H1 (cell line): ENCODE data around the gene CLDN16. TPM values are rescaled to one million over a fixed set of nuclear protein-coding genes. Genes with fewer than 3 reads are reported as not detected.
A peak's percentile ranks its signal among the peaks of the same experiment; 100 is the strongest.

Experiments used
- CTCF ChIA-PET: fragments of 300-600 bp; sonication (Branson Sonifier 250); formaldehyde crosslinking; loops from one replicate; lab custom pipeline; 2021; ENCODE audit not compliant: partially characterized antibody; lab: Charles Lee
- POLR2A ChIA-PET: fragments of 300-600 bp; sonication (Branson Sonifier 250); formaldehyde crosslinking; loops from one replicate; lab custom pipeline; 2021; ENCODE audit warnings: inconsistent platforms; ENCODE audit not compliant: partially characterized antibody; lab: Charles Lee
- DNase-seq, 2 experiments: peaks; one replicate each; pipeline versions ENCODE4 v3.0.0 to v3.0.0-alpha.2; 2010 to 2022; ENCODE audit warnings: low spot score in 2 of 2, low read depth in 1 of 2, mixed read lengths in 1 of 2
- FAIRE-seq: peaks from 2 replicates; lab custom pipeline; 2011; peaks lifted over from hg19 to GRCh38; lab: Jason Lieb, UNC
- H2AFZ ChIP-seq: 2 replicates; pipeline ENCODE4 v1.8.1; 2012; ENCODE audit warnings: low read length, inconsistent platforms
- H2AK5ac ChIP-seq: 2 replicates; pipeline ENCODE4 v1.6.1; 2013; ENCODE audit warnings: low read depth, low read length
- H2BK120ac ChIP-seq: replicated peaks from 2 replicates; pipeline ENCODE3; 2013; ENCODE audit warnings: low read depth, low read length, inconsistent platforms
- H2BK12ac ChIP-seq: 2 replicates; pipeline ENCODE4 v1.6.1; 2013; ENCODE audit warnings: low read depth, low read length
- H2BK15ac ChIP-seq: 2 replicates; pipeline ENCODE4 v1.6.1; 2013; ENCODE audit warnings: low read length
- H2BK20ac ChIP-seq: 2 replicates; pipeline ENCODE4 v1.6.1; 2013; ENCODE audit warnings: low read length
- H2BK5ac ChIP-seq: 2 replicates; pipeline ENCODE4 v1.6.1; 2013; ENCODE audit warnings: low read depth, low read length
- H3K14ac ChIP-seq: 2 replicates; pipeline ENCODE4 v1.6.1; 2013; ENCODE audit warnings: inconsistent platforms; ENCODE audit not compliant: insufficient read length
- H3K18ac ChIP-seq: 2 replicates; pipeline ENCODE4 v1.6.1; 2013; ENCODE audit warnings: low read length; ENCODE audit errors: extremely low read depth
- H3K23ac ChIP-seq: 2 replicates; pipeline ENCODE4 v1.6.1; 2013; ENCODE audit warnings: inconsistent platforms; ENCODE audit not compliant: insufficient read length
- H3K23me2 ChIP-seq: 2 replicates; pipeline ENCODE4 v1.6.1; 2013; ENCODE audit warnings: low read depth, low read length
- H3K27ac ChIP-seq: 2 replicates; pipeline ENCODE4 v1.6.1; 2011; ENCODE audit warnings: low read depth, low read length, inconsistent platforms
- H3K27me3 ChIP-seq, 4 experiments: replicated peaks in 1 of 4; 1 replicate in 1 of 4; 2 replicates in 3 of 4; pipeline versions ENCODE4 v1.6.1 to v1.8.1; 2011 to 2013; ENCODE audit warnings: low read length in 3 of 4, mild to moderate bottlenecking in 3 of 4, inconsistent platforms in 2 of 4, mixed read lengths in 2 of 4, moderate library complexity in 1 of 4; ENCODE audit not compliant: control insufficient read depth in 3 of 4, insufficient read depth in 3 of 4; ENCODE audit errors: extremely low read depth in 1 of 4
- H3K36me3 ChIP-seq, 4 experiments: 2 replicates each; pipeline versions ENCODE4 v1.6.1 to v1.8.1; 2011 to 2013; ENCODE audit warnings: mild to moderate bottlenecking in 4 of 4, low read length in 3 of 4, moderate library complexity in 2 of 4, control low read depth in 1 of 4, inconsistent platforms in 1 of 4; ENCODE audit not compliant: insufficient read depth in 4 of 4, control insufficient read depth in 2 of 4
- H3K4ac ChIP-seq: replicated peaks from 2 replicates; pipeline ENCODE3; 2013; ENCODE audit warnings: low read length, low read depth, mixed read lengths, inconsistent platforms; ENCODE audit not compliant: insufficient read length
- H3K4me1 ChIP-seq, 4 experiments: replicated peaks in 1 of 4; 1 replicate in 1 of 4; 2 replicates in 3 of 4; pipeline versions ENCODE4 v1.6.1 to v1.8.1; 2011 to 2013; ENCODE audit warnings: low read length in 3 of 4, inconsistent platforms in 2 of 4, mixed read lengths in 1 of 4; ENCODE audit not compliant: insufficient read depth in 4 of 4, control insufficient read depth in 3 of 4
- H3K4me2 ChIP-seq, 2 experiments: 2 replicates each; pipeline versions ENCODE4 v1.6.1 to v1.8.1; 2011 to 2013; ENCODE audit warnings: low read depth in 2 of 2, low read length in 2 of 2, control low read depth in 1 of 2, inconsistent platforms in 1 of 2, mild to moderate bottlenecking in 1 of 2; ENCODE audit not compliant: insufficient read depth in 1 of 2
- H3K4me3 ChIP-seq, 4 experiments: fragments of 200-600, 300-600 bp in 1 of 4; sonication (generic), shearing (Covaris generic), sonication (Bioruptor Twin) in 1 of 4; 2 replicates each; pipeline versions ENCODE4 v1.5.1 to v1.8.1; 2011 to 2016; ENCODE audit warnings: low read length in 4 of 4, low read depth in 3 of 4, control low read depth in 2 of 4, inconsistent platforms in 2 of 4, mild to moderate bottlenecking in 2 of 4, mixed read lengths in 1 of 4, moderate library complexity in 1 of 4; ENCODE audit not compliant: insufficient read depth in 2 of 4; ENCODE audit errors: extremely low read depth in 1 of 4
- H3K56ac ChIP-seq: replicated peaks from 2 replicates; pipeline ENCODE3; 2013; ENCODE audit warnings: low read depth, mild to moderate bottlenecking, mixed read lengths, low read length, inconsistent platforms; ENCODE audit not compliant: insufficient read length
- H3K79me1 ChIP-seq: 2 replicates; pipeline ENCODE4 v1.6.1; 2013; ENCODE audit warnings: low read depth, low read length, control low read depth
- H3K79me2 ChIP-seq, 2 experiments: 2 replicates each; pipeline versions ENCODE4 v1.6.1 to v1.8.1; 2012 to 2013; ENCODE audit warnings: low read length in 2 of 2, mild to moderate bottlenecking in 2 of 2, inconsistent platforms in 1 of 2; ENCODE audit not compliant: insufficient read depth in 2 of 2, control insufficient read depth in 1 of 2
- H3K9ac ChIP-seq, 4 experiments: replicated peaks in 1 of 4; 1 replicate in 1 of 4; 2 replicates in 3 of 4; pipeline versions ENCODE4 v1.6.1 to v1.8.1; 2011 to 2013; ENCODE audit warnings: low read depth in 3 of 4, low read length in 3 of 4, control low read depth in 2 of 4, mild to moderate bottlenecking in 2 of 4, moderate library complexity in 2 of 4, inconsistent platforms in 1 of 4; ENCODE audit errors: extremely low read depth in 1 of 4
- H3K9me3 ChIP-seq, 2 experiments: 2 replicates each; pipeline versions ENCODE4 v1.6.1 to v1.8.1; 2012 to 2013; ENCODE audit warnings: mild to moderate bottlenecking in 2 of 2, moderate library complexity in 2 of 2, control low read depth in 1 of 2, inconsistent platforms in 1 of 2, low read depth in 1 of 2, low read length in 1 of 2, mixed read lengths in 1 of 2; ENCODE audit not compliant: insufficient read depth in 2 of 2
- H4K20me1 ChIP-seq, 2 experiments: replicated peaks in 1 of 2; 2 replicates each; pipeline versions ENCODE3 to v1.8.1; 2011 to 2013; ENCODE audit warnings: inconsistent platforms in 2 of 2, low read length in 2 of 2, mild to moderate bottlenecking in 1 of 2; ENCODE audit not compliant: insufficient read depth in 2 of 2, control insufficient read depth in 1 of 2
- H4K5ac ChIP-seq: 2 replicates; pipeline ENCODE4 v1.6.1; 2013; ENCODE audit warnings: low read length, low read depth, mixed read lengths, inconsistent platforms; ENCODE audit not compliant: insufficient read length
- H4K8ac ChIP-seq: 2 replicates; pipeline ENCODE4 v1.8.0; 2013; ENCODE audit warnings: mild to moderate bottlenecking, moderate library complexity, low read length, inconsistent platforms; ENCODE audit not compliant: insufficient read depth; ENCODE audit errors: extremely low read depth
- H4K91ac ChIP-seq: replicated peaks from 2 replicates; pipeline ENCODE3; 2013; ENCODE audit warnings: low read length, mixed read lengths, inconsistent platforms; ENCODE audit not compliant: insufficient read length
- SIN3A ChIP-seq, 2 experiments: IDR thresholded peaks in 1 of 2; conservative IDR thresholded peaks in 1 of 2; 2 replicates each; pipeline ENCODE4 v1.6.1; 2011 to 2012; ENCODE audit warnings: low read length in 2 of 2, improper control_type of control experiment in 1 of 2, low read depth in 1 of 2, mild to moderate bottlenecking in 1 of 2
- SP4 ChIP-seq: IDR thresholded peaks from 2 replicates; pipeline ENCODE4 v1.6.1; 2012; ENCODE audit warnings: low read length, inconsistent platforms
- WGBS, 2 experiments: shearing (Covaris generic) in 1 of 2; methylation state at CpG; one replicate each; pipeline versions ENCODE4 v1.1.6 to v1.1.7; 2013 to 2015; ENCODE audit warnings: low lambda C conversion rate in 2 of 2, mixed read lengths in 2 of 2, inconsistent platforms in 1 of 2, low coverage in 1 of 2, missing lambda C conversion rate in 1 of 2; ENCODE audit not compliant: insufficient replicate concordance in 2 of 2, insufficient coverage in 1 of 2, insufficient read length in 1 of 2; ENCODE audit errors: extremely low coverage in 1 of 2, missing lambda C conversion rate in 1 of 2; 5-methylcytosine and 5-hydroxymethylcytosine counted together
- polyA plus RNA-seq, 7 experiments: library from polyadenylated mRNA; depleted of rRNA in 3 of 7; stranded (reverse) in 5 of 7; unstranded in 2 of 7; fragments of >200 nt in 5 of 7; fragments of 200-250 nt in 2 of 7; gene quantifications; 1 replicate in 5 of 7; 2 replicates in 1 of 7; 4 replicates in 1 of 7; pipeline versions ENCODE4 v1.2.1 to v1.2.3, GENCODE V29; 2011 to 2013; ENCODE audit warnings: missing spikeins in 2 of 7, mixed read lengths in 2 of 7
- total RNA-seq: library from RNA; stranded (reverse); fragmentation: NEBNext Ultra II Directional; extraction: Animal tissue kit (Norgen Biotek cat#: 25700); gene quantifications from 2 replicates; pipeline ENCODE4 v1.2.1, GENCODE V29; 2021

Gene CLDN16
- total and polyA plus RNA-seq, 2 of the 8 experiments (the other 6 are each of a cell fraction or from before 2014, with no cell fraction given), result not detected

DNA sequence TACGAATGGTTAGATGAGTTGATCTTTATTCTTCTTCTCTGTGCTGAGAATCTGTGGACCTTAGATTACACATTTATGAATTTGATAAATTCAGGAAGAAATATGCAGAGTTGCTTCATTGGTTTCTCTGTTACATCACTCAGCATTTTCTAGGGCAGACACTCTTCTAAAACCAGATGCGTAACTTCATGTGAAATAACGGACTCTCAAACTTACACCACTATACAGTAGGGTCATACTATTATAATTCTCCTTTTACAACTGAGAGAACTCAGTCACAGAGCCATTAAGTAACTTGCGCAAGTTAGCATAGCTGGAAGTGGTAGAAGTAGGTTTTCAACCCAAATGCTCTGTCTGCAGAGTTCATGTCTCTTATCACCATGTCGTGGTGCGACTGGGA lies 56.0 kb downstream of the CLDN16 start:
- Histone ChIP-seq H3K4me2 (no peak overlapping the region), H3K18ac (no peak overlapping the region), H3K27me3 (no peaks in the 10 kb centered on the region), H3K9ac (peak overlapping the region in 1 of 4 experiments; percentile 8; a peak in 1 of 7 replicates), H3K4me3 (no peak overlapping the region), H3K23ac (no peak overlapping the region), H3K4ac (no peak overlapping the region), H3K79me2 (no peaks in the 10 kb centered on the region), H2BK20ac (no peak overlapping the region), H2BK12ac (no peak overlapping the region), H4K91ac (no peak overlapping the region), H3K56ac (no peak overlapping the region), H3K27ac (no peak overlapping the region), H4K5ac (no peak overlapping the region), H3K14ac (no peak overlapping the region), H3K23me2 (no peaks in the 10 kb centered on the region), H2AFZ (no peak overlapping the region), H3K79me1 (no peaks in the 10 kb centered on the region), H4K20me1 (no peaks in the 10 kb centered on the region), H3K4me1 (no peaks in the 10 kb centered on the region), H3K9me3 (no peaks in the 10 kb centered on the region), H2AK5ac (no peak overlapping the region), H4K8ac (no peak overlapping the region), H2BK15ac (no peak overlapping the region), H3K36me3 (no peaks in the 10 kb centered on the region), H2BK5ac (no peak overlapping the region), H2BK120ac (no peak overlapping the region)
- FAIRE-seq (no peak), DNase-seq (no peak)
- no peak for TF ChIP-seq SIN3A (conservative IDR thresholded peaks at IDR 0.05 in 1 of 2, IDR thresholded peaks at IDR 0.05 in 1 of 2; ENCODE audit: low read depth in 1 of 2, low read length in 2 of 2)
- TF ChIP-seq SP4, result no peak
- CTCF ChIA-PET, result interaction anchor here (0.6 to 4.0 kb wide), 8 partner anchors 12 to 220 kb away, joined by 3 to 18 read pairs (median 4); no protein-coding TSS in a partner anchor
- 91% methylated on average over 6 of the region's 6 CpGs; no CpG with 5 or more reads in 1 of the 2 experiments for WGBS, 2 experiments
- POLR2A ChIA-PET, result no interaction called here
